Natural killer cell treated with Interleukin-12 subunit alpha and Interleukin-12 subunit beta and Interleukin-15 and Interleukin-18, amount 100 ng/mL, for 72 hours (primary cell): Measurements from ENCODE around the gene FRS2. TPM values are rescaled to one million over a fixed set of nuclear protein-coding genes. Genes with fewer than 3 reads are reported as not detected.
A peak's percentile ranks its signal among the peaks of the same experiment; 100 is the strongest.

Experiments used
- ATAC-seq, 2 donors: fragments of 150-1000 bp; cut with Tn5 transposase in 1 of 2; sonication (Bioruptor Pico), chemical (Tn5 transposase) in 1 of 2; 2 replicates each; pipeline ENCODE4 v1.10.0; 2021
- DNase-seq: peaks from one replicate; pipeline ENCODE4 v3.0.0; 2022; ENCODE audit warnings: low spot score
- H3K27ac Mint-ChIP-seq, 2 donors: 1 replicate in 1 of 2; 2 replicates in 1 of 2; pipeline ENCODE4 v1.8.0; 2022; ENCODE audit warnings: mixed read lengths in 2 of 2, mild to moderate bottlenecking in 1 of 2, moderate library complexity in 1 of 2
- H3K27me3 Mint-ChIP-seq, 2 donors: 1 replicate in 1 of 2; 2 replicates in 1 of 2; pipeline ENCODE4 v1.8.0; 2022; ENCODE audit warnings: mixed read lengths in 2 of 2
- H3K36me3 Mint-ChIP-seq: one replicate; pipeline ENCODE4 v1.8.0; 2022; ENCODE audit warnings: mixed read lengths
- H3K4me1 Mint-ChIP-seq, 2 donors: 1 replicate in 1 of 2; 2 replicates in 1 of 2; pipeline ENCODE4 v1.8.0; 2022; ENCODE audit warnings: low read depth in 2 of 2, mixed read lengths in 2 of 2, mild to moderate bottlenecking in 1 of 2
- H3K4me3 Mint-ChIP-seq: one replicate; pipeline ENCODE4 v1.8.0; 2022; ENCODE audit warnings: mixed read lengths
- H3K9me3 Mint-ChIP-seq: 2 replicates; pipeline ENCODE4 v1.8.0; 2022; ENCODE audit warnings: mixed read lengths
- total RNA-seq, 2 donors: library from RNA; stranded (reverse); gene quantifications; one replicate each; pipeline ENCODE4 v1.2.3, GENCODE V29; 2022

FRS2 gene
- total RNA-seq, result 10 to 100 TPM; 15.2 to 17.6 TPM

GRCh38 chr12:69470189-69471075, at the start of gene FRS2:
FRS2 (plus strand) TSS chr12:69470388; CDS start chr12:69569031, 98,643 bp downstream.
- Mint-ChIP-seq H3K36me3 (no peaks in the 10 kb centered on the region), H3K4me1 (peaks cover 28 to 39% of the 10 kb centered on the region in 2 donors), H3K27ac (peak within 1 kb of the TSS; percentile 79 to 93), H3K27me3 (no peaks in the 10 kb centered on the region), H3K9me3 (no peaks in the 10 kb centered on the region), H3K4me3 (peak within 1 kb of the TSS; percentile 84)
- ATAC-seq (peak; percentile 99), DNase-seq (peak; percentile 93)

GRCh38 chr12:69421548-69421947, 48.6 kb upstream of the FRS2 start:
- Mint-ChIP-seq H3K27me3 (no peaks in the 10 kb centered on the region), H3K4me1 (no peaks in the 10 kb centered on the region), H3K36me3 (no peaks in the 10 kb centered on the region), H3K9me3 (peaks cover 4% of the 10 kb centered on the region), H3K4me3 (no peak overlapping the region), H3K27ac (no peak overlapping the region)
- no peak for ATAC-seq
- no peak for DNase-seq

DNA sequence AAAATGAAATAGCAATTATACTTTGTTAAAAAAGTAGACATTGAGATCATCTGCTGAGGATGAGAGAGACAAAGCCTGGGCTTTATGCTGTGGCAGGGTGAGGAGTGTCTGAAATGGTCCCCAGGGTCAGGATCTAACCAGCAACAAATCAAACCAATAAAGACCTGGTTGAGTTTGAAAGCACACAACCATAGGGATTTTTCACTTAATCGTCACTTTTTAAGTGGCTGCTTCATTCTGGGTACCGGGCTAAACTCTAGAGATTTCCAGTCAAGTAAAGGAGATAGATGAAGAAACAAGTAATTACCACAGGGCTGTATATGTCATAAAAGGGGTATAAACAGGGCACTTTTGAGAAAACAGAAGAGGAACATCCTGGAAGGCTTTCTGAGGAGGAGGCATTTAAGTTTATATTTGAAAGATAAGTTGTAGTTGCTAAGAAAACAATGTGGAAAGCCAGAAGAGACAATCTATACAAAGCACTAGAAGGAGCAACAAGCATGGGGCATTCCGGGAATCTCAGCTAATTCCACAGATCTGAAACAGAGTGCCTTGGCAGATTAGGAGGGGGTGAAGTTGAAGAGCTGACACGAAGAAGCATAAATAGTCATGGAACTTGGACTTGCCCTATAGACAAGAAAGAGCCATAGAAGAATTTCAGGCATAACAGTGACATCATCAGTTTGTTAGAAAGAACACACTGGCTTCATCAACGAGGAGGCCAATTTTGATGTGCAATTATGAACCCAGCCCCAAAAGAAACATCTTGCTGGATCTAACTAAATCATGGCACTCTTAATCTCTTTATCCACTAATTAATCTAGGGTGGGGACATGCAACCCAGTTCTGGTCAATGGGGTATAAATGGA, 46.9 kb upstream of the FRS2 start:
- Mint-ChIP-seq H3K4me3 (no peak overlapping the region), H3K36me3 (no peaks in the 10 kb centered on the region), H3K27ac (no peak overlapping the region), H3K27me3 (no peaks in the 10 kb centered on the region), H3K9me3 (peaks cover 4% of the 10 kb centered on the region), H3K4me1 (no peaks in the 10 kb centered on the region)
- no peak for ATAC-seq
- no peak for DNase-seq

- no peak overlapping the region for H3K4me3 Mint-ChIP-seq
- peak; percentile 24 to 38 for ATAC-seq
- peaks cover 4% of the 10 kb centered on the region for H3K9me3 Mint-ChIP-seq
- H3K4me1 Mint-ChIP-seq, result no peaks in the 10 kb centered on the region
- H3K36me3 Mint-ChIP-seq, result no peaks in the 10 kb centered on the region
- H3K27me3 Mint-ChIP-seq, result no peaks in the 10 kb centered on the region
- H3K27ac Mint-ChIP-seq, result no peak overlapping the region
- DNase-seq, result no peak
Observed at GRCh38 chr12:69425417-69425816, 44.8 kb upstream of the FRS2 start.

DNA sequence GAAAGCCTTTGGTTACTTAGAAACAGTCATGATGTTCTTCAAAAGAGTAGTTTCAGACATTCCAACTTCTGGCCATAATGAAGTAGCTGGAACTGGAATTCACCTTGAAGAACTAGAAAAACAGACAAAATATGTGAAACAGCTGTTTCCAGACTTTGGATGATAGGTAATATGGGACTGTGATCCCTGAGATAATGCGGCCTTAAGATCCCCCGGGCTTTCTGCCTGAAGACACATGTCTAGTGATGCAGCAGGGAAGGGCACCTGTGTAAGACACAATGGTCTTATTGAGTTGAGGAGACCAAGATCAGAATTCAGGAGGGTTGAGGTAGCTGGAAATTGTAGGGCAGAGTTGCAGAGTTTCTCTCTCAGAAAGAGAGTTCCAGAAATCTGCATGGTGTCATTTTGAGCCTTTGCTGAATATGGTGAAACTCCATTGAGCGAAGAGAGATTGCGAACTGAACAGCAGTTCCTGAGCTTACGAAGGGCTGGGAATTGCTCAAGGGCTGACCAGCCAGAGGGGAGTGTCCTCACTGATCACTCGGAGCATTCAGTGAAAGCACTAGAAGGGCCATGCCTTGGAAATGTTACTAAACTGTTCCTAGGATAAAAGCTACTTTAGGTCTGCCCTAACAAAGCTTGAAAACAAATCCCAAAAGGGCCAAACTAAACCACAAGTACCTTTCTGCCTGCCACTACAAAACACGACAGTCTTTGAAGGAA, 41.7 kb upstream of the FRS2 start:
- Mint-ChIP-seq H3K9me3 (no peaks in the 10 kb centered on the region), H3K27me3 (no peaks in the 10 kb centered on the region), H3K27ac (no peak overlapping the region), H3K4me1 (no peaks in the 10 kb centered on the region), H3K36me3 (no peaks in the 10 kb centered on the region), H3K4me3 (no peak overlapping the region)
- ATAC-seq (no peak), DNase-seq (no peak)

- H3K27ac Mint-ChIP-seq, result no peak overlapping the region
Observed at GRCh38 chr12:69430942-69431590, 39.1 kb upstream of the FRS2 start.

GRCh38 chr12:69431591-69432222, 38.5 kb upstream of the FRS2 start:
- H3K4me1 Mint-ChIP-seq, result no peaks in the 10 kb centered on the region
- DNase-seq, result no peak
- no peaks in the 10 kb centered on the region for H3K9me3 Mint-ChIP-seq
- H3K4me3 Mint-ChIP-seq, result no peak overlapping the region
- ATAC-seq, result no peak
- H3K27ac Mint-ChIP-seq, result no peak overlapping the region
- H3K36me3 Mint-ChIP-seq, result no peaks in the 10 kb centered on the region
- H3K27me3 Mint-ChIP-seq, result peaks cover 11 to 14% of the 10 kb centered on the region in 2 donors

More at GRCh38 chr12:69430942-69431590, 39.1 kb upstream of the FRS2 start:
- peaks cover 11 to 14% of the 10 kb centered on the region in 2 donors for H3K27me3 Mint-ChIP-seq
- no peak for DNase-seq
- H3K4me1 Mint-ChIP-seq, result no peaks in the 10 kb centered on the region
- no peak overlapping the region for H3K4me3 Mint-ChIP-seq
- ATAC-seq, result no peak
- H3K9me3 Mint-ChIP-seq, result no peaks in the 10 kb centered on the region
- H3K36me3 Mint-ChIP-seq, result no peaks in the 10 kb centered on the region

DNA sequence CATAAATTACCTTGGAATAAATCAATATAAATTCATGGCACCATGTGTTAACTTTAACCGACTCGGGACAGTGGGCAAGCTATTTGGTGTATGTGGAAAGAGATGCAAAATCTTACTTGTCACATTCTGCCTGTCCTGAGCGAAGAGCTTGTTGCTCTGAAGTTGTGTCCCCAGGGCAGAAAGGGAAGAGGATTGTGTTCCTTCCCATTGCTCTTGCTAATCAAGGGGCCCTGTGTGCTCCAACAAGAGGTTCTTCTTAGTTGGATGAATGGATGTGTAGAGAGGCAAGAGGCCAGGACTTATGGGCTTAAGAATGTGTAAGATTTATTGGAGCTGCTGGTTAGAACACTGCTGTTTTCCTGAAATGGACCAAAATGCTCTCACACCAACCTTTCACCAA, 36.5 kb upstream of the FRS2 start:
- peaks cover 11 to 14% of the 10 kb centered on the region in 2 donors for H3K27me3 Mint-ChIP-seq
- H3K4me1 Mint-ChIP-seq, result no peaks in the 10 kb centered on the region
- ATAC-seq (no peak), DNase-seq (no peak)
- H3K9me3 Mint-ChIP-seq, result no peaks in the 10 kb centered on the region
- no peak overlapping the region for H3K4me3 Mint-ChIP-seq
- no peak overlapping the region for H3K27ac Mint-ChIP-seq
- no peaks in the 10 kb centered on the region for H3K36me3 Mint-ChIP-seq

DNA sequence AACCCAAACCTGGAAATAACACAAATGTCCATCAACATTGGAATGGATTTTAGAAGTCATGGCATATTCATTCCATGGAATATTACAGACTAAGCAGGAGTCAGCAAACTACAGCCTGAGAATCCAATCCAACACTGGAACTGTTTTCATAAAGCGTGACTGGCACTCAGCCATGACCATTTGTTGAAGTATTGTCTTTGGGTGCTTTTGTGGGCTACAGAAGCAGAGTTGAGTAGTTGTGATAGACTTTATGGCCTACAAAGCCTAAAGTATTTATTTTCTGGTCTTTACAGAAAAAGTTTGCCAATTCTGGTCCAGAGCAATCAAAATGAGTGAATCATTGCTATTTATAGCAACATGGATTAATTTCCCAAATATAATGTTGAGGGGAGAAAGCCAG, 34.5 kb upstream of the FRS2 start:
- no peaks in the 10 kb centered on the region for H3K4me1 Mint-ChIP-seq
- ATAC-seq, result no peak
- H3K4me3 Mint-ChIP-seq, result no peak overlapping the region
- no peak for DNase-seq
- H3K27me3 Mint-ChIP-seq, result peaks cover 11 to 14% of the 10 kb centered on the region in 2 donors
- no peaks in the 10 kb centered on the region for H3K9me3 Mint-ChIP-seq
- H3K36me3 Mint-ChIP-seq, result no peaks in the 10 kb centered on the region
- no peak overlapping the region for H3K27ac Mint-ChIP-seq

GRCh38 chr12:69437073-69437472, 33.1 kb upstream of the FRS2 start:
- no peak for DNase-seq
- H3K36me3 Mint-ChIP-seq, result no peaks in the 10 kb centered on the region
- no peak for ATAC-seq
- H3K9me3 Mint-ChIP-seq, result no peaks in the 10 kb centered on the region
- H3K27ac Mint-ChIP-seq, result no peak overlapping the region
- no peak overlapping the region for H3K4me3 Mint-ChIP-seq
- no peaks in the 10 kb centered on the region for H3K4me1 Mint-ChIP-seq
- H3K27me3 Mint-ChIP-seq, result peaks cover 11 to 14% of the 10 kb centered on the region in 2 donors

DNA sequence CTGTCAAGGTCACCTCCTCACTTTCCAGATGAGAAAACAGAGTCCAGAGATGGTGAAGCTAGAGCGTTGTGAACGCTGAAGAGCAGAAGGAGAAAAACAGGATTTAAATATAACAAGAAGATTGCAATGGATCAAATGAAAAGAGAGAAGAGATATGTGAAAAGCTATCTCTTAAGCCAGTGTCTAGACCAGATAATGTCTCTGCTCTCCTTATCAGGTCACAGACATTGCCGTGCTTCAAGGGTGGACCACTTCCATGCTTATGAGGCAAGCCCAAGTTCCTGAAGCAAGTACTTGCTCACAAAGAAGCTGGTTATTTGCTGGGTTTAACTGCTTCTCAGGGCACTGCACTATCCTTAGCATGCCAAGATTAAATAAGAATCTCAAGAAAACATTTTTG, 31.6 kb upstream of the FRS2 start:
- no peaks in the 10 kb centered on the region for H3K36me3 Mint-ChIP-seq
- H3K4me1 Mint-ChIP-seq, result no peaks in the 10 kb centered on the region

DNA sequence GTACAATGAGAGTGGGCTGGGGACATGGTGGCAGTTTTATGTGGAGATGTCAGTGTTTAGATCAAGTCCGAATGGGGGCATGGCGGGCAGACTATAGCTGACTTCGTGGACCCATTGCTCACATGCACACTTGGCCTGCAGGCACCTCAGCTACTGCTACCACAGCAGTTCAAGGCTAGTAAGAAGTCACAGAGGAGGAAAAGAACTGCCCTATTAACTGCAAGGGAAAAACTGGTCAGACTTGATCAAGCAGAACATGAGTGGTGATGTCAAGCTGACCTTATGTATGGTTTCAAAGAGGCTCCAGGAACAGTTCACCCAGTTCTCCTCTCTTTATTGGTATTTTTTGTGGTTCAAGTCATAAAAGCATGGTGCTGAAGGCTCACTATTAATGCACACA, 30.2 kb upstream of the FRS2 start:
- H3K36me3 Mint-ChIP-seq, result no peaks in the 10 kb centered on the region
- no peak for DNase-seq
- H3K27me3 Mint-ChIP-seq, result peaks cover 1 to 3% of the 10 kb centered on the region in 2 donors
- no peak overlapping the region for H3K27ac Mint-ChIP-seq
- ATAC-seq, result no peak
- H3K9me3 Mint-ChIP-seq, result no peaks in the 10 kb centered on the region
- H3K4me3 Mint-ChIP-seq, result no peak overlapping the region
- no peaks in the 10 kb centered on the region for H3K4me1 Mint-ChIP-seq

More for the DNA sequence above, 31.6 kb upstream of the FRS2 start:
- ATAC-seq (no peak), DNase-seq (no peak)
- peaks cover 11 to 14% of the 10 kb centered on the region in 2 donors for H3K27me3 Mint-ChIP-seq
- H3K9me3 Mint-ChIP-seq, result no peaks in the 10 kb centered on the region
- no peak overlapping the region for H3K27ac Mint-ChIP-seq
- no peak overlapping the region for H3K4me3 Mint-ChIP-seq

DNA sequence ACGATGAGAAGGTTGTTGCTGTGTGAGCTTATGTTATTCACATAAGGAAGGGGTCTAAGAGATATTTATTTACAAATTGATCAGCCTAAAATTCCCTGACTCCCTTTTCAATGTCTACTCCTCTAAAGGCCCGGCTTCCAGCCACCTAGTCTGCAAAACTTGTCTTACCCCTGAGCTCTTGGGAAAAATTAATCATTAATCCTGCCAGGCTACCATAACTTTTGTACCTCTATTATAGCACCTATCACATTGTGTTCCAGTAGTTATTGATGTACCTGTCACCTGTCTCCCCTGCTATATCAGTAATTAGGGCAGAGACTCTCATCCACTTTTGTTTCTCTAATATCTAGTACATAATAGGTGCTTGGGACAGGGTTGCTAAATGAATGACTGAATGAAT, 29.3 kb upstream of the FRS2 start:
- Mint-ChIP-seq H3K4me1 (no peaks in the 10 kb centered on the region), H3K9me3 (no peaks in the 10 kb centered on the region), H3K4me3 (no peak overlapping the region), H3K27me3 (no peaks in the 10 kb centered on the region), H3K27ac (no peak overlapping the region), H3K36me3 (no peaks in the 10 kb centered on the region)
- DNase-seq, result no peak
- ATAC-seq, result no peak
